Heart left ventricle (tissue), 16 donors: ENCODE results near the gene TMIGD1. TPM values are rescaled to one million over a fixed set of nuclear protein-coding genes. Genes with fewer than 3 reads are reported as not detected.

ENCODE experiments used
- ATAC-seq, 4 donors: fragments of 200-7000 bp; cut with Tn5 transposase; one replicate each; pipeline ENCODE4 v1.9.1; 2020 to 2022; ENCODE audit warnings: moderate library complexity in 4 of 4, mild to moderate bottlenecking in 3 of 4, moderate number of reproducible peaks in 1 of 4
- DNase-seq, 5 donors: peaks; one replicate each; pipeline ENCODE4 v3.0.0-alpha.2; 2020
- H3K27ac ChIP-seq, 12 donors: fragments of 200-600 bp; sonication (generic) in 4 of 12; one replicate each; pipeline versions ENCODE4 v1.5.0 to v1.8.0; 2016 to 2022; ENCODE audit warnings: mild to moderate bottlenecking in 2 of 12
- H3K27me3 ChIP-seq, 9 donors: fragments of 200-600 bp; sonication (generic) in 2 of 9; one replicate each; pipeline versions ENCODE4 v1.5.1 to v1.8.0; 2016 to 2022; ENCODE audit warnings: mild to moderate bottlenecking in 3 of 9
- H3K36me3 ChIP-seq, 9 donors: fragments of 200-600 bp; sonication (generic) in 2 of 9; one replicate each; pipeline versions ENCODE4 v1.5.0 to v1.8.0; 2018 to 2022; ENCODE audit warnings: mild to moderate bottlenecking in 2 of 9
- H3K4me1 ChIP-seq, 12 donors: fragments of 200-600 bp; sonication (generic) in 4 of 12; one replicate each; pipeline versions ENCODE4 v1.5.0 to v1.8.0; 2016 to 2022; ENCODE audit warnings: mild to moderate bottlenecking in 3 of 12
- H3K4me3 ChIP-seq, 12 donors: fragments of 200-600 bp; sonication (generic) in 4 of 12; one replicate each; pipeline versions ENCODE4 v1.5.0 to v1.8.0; 2017 to 2022; ENCODE audit warnings: mild to moderate bottlenecking in 9 of 12, moderate library complexity in 4 of 12
- H3K9me3 ChIP-seq, 12 donors: fragments of 200-600 bp; sonication (generic) in 4 of 12; one replicate each; pipeline versions ENCODE4 v1.5.0 to v1.8.0; 2016 to 2022; ENCODE audit warnings: mild to moderate bottlenecking in 1 of 12
- CTCF ChIP-seq, 12 donors: fragments of 200-600 bp; sonication (generic) in 4 of 12; IDR thresholded peaks; one replicate each; pipeline versions ENCODE4 v1.5.0 to v1.8.0; 2018 to 2022; ENCODE audit warnings: antibody characterized with exemption in 12 of 12, mild to moderate bottlenecking in 5 of 12
- POLR2A ChIP-seq, 2 donors: fragments of 450-650 bp; IDR thresholded peaks; one replicate each; pipeline ENCODE4 v1.6.1; 2017; ENCODE audit warnings: antibody characterized with exemption in 2 of 2, mild to moderate bottlenecking in 2 of 2, moderate library complexity in 2 of 2
- WGBS, 4 donors: extraction: QIAGEN DNeasy Blood & Tissue Kit in 2 of 4; methylation state at CpG; one replicate each; pipeline versions ENCODE4 v1.1.5 to v1.1.7; 2013 to 2018; 5-methylcytosine and 5-hydroxymethylcytosine counted together
- intact Hi-C, 10 donors: fragments of 100-400 bp; cut with DNase I; formaldehyde crosslinking; loops; one replicate each; pipeline versions ENCODE4 v1.11.1 to v1.14.2; 2022
- polyA plus RNA-seq, 2 donors: library from polyadenylated mRNA; stranded (reverse); fragments of 200-250 nt; gene quantifications; one replicate each; pipeline ENCODE4 v1.2.3, GENCODE V29; 2013
- total RNA-seq, 9 donors: library from RNA; depleted of rRNA in 2 of 9; stranded (reverse); fragments of >200 nt in 2 of 9; fragmentation: NEBNext Ultra II Directional in 3 of 9; extraction: Animal tissue kit (Norgen Biotek cat#: 25700) in 3 of 9; gene quantifications; one replicate each; pipeline versions ENCODE4 v1.1.0 to v1.2.4, GENCODE V29; 2016 to 2023
- donor health status: ischemic (EF 13 %, LVEDD 7.1; RV severe dilation, severe dysfunction).
- donor health status: healthy with polysubstance abuse.
- donor health status: DM: no; HTN: yes; CAD: no.
- donor health status: DM: no; HTN: no; CAD: no.
- donor health status: ischemic (EF 25% LVEDD 6.9; RV normal size, moderate dysfunction).
- donor health status: ischemic (EF 25% LVEDD 5.7; RV mildly dilated, moderate dysfunction).
- donor health status: healthy.
- donor health status: DM: yes; HTN: yes; CAD: no.
- donor health status: ischemic (EF 35%, LVEDD 5.7; RV mildly dilated, moderate dysfunction).
- donor health status: nonischemic (EF 11% LVEDD 7.7; RV severe dilation, severe dysfunction).
- donor health status: DM: yes; HTN: yes; CAD: no.
- donor health status: PGD.
- donor health status: ischemic (EF 29% LVEDD 5.4; RV normal size, mild dysfunction).
- donor health status: nonischemic (EF 23%, LVEDD 6.1; RV moderate dilation, normal function).

TMIGD1 gene
- total and polyA plus RNA-seq, 11 donors, result not detected

- H3K27me3 ChIP-seq, result no peaks in the 10 kb centered on the region
- H3K4me1 ChIP-seq, result peaks cover 0 to 40% (median 29%) of the 10 kb centered on the region in 12 donors
- H3K9me3 ChIP-seq, result no peaks in the 10 kb centered on the region
- no peak overlapping the region for H3K4me3 ChIP-seq
- ATAC-seq (no peak), DNase-seq (no peak)
- peak overlapping the region in 9 of 12 donors; percentile 10 to 84 (median 72) for H3K27ac ChIP-seq
- 75 to 87% (median 85%) methylated on average over 3 of the region's 3 CpGs for WGBS, 4 donors
- intact Hi-C loops, result loop anchor here in 3 of 10 donors (10.0 kb wide), 3 partner anchors 118 to 208 kb away; partner anchors contain the start of gene GOSR1 (in 2 of the 3)
- H3K36me3 ChIP-seq, result no peaks in the 10 kb centered on the region
- TF ChIP-seq POLR2A (IDR thresholded peaks at IDR 0.05) (no peak), CTCF (IDR thresholded peaks at IDR 0.05) (no peak)
These were observed 12.5 kb upstream of the TMIGD1 start for GRCh38 chr17:30346221-30346795.

- Histone ChIP-seq H3K4me1 (peaks cover 0 to 43% (median 31%) of the 10 kb centered on the region in 12 donors), H3K9me3 (no peaks in the 10 kb centered on the region), H3K27ac (peak overlapping the region; percentile 37 to 84 (median 68)), H3K27me3 (no peaks in the 10 kb centered on the region), H3K36me3 (no peaks in the 10 kb centered on the region), H3K4me3 (no peak overlapping the region)
- ATAC-seq (no peak), DNase-seq (no peak)
- TF ChIP-seq CTCF (IDR thresholded peaks at IDR 0.05) (no peak), POLR2A (IDR thresholded peaks at IDR 0.05) (no peak)
- intact Hi-C loops, result loop anchor here in 5 of 10 donors (2.0 to 10.0 kb wide), 4 partner anchors 33 to 209 kb away; partner anchors contain the start of genes CPD (in 2 of the 5) and GOSR1 (in 2 of the 5)
- 86 to 94% (median 91%) methylated on average over 4 of the region's 4 CpGs for WGBS, 4 donors
These were observed 11.7 kb upstream of the TMIGD1 start for GRCh38 chr17:30345527-30346075.

- intact Hi-C loops, result loop anchor here in 5 of 10 donors (2.0 to 10.0 kb wide), 4 partner anchors 34 to 210 kb away; partner anchors contain the start of genes CPD (in 2 of the 5) and GOSR1 (in 2 of the 5)
- ATAC-seq (no peak), DNase-seq (no peak)
- 67 to 84% (median 70%) methylated on average over 2 of the region's 2 CpGs for WGBS, 4 donors
- TF ChIP-seq CTCF (IDR thresholded peaks at IDR 0.05), result no peak
- no peaks in the 10 kb centered on the region for H3K9me3 ChIP-seq
- peaks cover 0 to 46% (median 32%) of the 10 kb centered on the region in 12 donors for H3K4me1 ChIP-seq
- H3K27me3 ChIP-seq, result no peaks in the 10 kb centered on the region
- no peaks in the 10 kb centered on the region for H3K36me3 ChIP-seq
- peak overlapping the region in 1 of 12 donors; percentile 12 for H3K4me3 ChIP-seq
- H3K27ac ChIP-seq, result peak overlapping the region; percentile 37 to 84 (median 68)
These were observed 11.2 kb upstream of the TMIGD1 start for GRCh38 chr17:30345089-30345433.
